Medulla oblongata (tissue), 1 donor: ENCODE data around the gene FEN1.

ENCODE experiments used
- DNase-seq: peaks from one replicate; pipeline ENCODE4 v3.0.0-alpha.2; 2015; ENCODE audit errors: extremely low spot score

The FEN1 gene

DNA sequence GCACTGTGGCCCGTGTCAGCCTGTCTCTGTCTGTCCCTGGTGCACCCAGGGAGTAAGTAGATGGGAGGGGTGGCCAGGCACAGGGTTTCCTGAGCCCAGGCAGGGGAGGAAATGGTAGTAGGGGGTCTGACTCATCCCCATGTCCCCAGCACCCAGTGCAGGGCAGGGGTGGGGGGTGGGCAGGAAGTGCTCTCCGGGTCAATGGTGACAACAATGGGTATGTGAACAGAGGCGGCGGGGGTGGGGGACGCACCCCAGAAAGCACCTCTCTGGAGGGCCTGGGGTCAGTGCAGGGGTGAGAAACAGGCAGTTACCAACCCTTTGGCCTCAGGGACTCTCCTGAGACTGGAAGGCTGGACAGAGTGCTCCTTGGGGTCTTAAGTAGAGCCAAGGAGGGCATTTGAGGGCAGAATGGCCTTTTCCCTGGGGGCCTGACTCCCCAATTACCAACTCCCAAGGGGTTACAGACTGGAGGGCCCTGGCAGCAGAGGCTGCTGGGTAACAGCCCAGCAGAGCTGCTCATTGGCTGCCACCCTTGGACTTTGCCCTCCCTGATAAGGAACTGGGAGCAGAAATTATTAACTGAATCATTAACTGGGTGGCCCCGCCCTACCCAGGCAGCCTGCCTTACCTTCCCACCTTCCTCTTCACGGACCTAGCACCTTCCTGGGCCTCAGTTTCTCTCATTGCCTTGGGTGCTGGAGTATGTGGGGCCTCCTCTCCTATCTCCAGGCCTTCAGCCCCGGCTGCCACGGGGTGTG is 36.1 kb upstream of the FEN1 start:
- DNase-seq, result no peak

DNA sequence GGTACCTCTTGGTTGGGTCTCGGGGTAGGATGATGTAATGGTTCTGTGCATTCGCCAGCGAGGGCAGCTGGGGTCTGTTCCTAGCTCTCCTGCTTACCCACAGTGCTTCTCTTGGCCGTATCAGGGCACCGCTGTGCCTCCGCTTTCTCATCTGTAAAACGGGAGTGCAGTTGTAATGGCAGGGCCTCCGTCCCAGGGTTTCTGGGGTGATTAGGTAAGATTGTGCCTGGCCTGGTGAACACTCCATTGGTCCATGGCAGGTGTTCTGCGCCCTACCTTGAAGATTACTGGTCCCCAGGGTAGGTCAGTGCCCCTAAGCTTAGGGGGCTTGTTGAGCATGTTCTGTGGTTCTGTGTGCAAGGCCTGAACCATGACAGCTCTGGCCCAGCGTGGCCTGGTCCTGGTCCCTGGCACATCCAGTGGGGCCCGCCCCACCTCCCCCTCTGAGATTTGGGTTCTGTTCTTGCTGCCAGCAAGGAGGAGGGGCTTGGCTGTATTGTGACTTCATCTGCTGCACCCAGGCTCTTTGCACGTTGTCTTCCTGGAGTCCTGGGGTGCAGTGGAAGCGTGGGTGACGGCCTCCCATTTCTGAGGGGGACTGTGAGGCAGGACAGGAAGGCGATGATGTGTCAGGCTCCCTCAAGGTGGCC is 35.4 kb upstream of the FEN1 start:
- DNase-seq, result no peak

DNA sequence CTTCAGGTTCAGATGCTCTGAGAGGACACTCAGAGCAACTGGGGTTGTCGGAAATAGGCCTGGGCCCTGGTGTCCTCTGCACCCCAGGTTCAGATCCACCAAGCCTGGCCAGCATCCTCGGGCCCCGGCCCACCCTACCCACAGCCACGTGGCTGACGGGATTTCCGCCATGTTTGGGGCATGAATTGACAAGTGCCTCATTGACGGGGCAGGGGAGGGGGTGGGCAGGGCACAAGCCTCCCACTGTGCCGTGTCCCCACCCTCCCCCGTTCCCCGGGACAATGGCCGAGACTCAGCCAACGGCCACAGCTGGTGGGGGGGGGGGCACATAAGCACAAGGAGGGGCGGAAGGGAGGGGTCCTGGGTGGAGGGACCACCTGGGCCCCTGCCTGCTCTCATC is 31.8 kb upstream of the FEN1 start:
- DNase-seq, result peak; percentile 91

DNA sequence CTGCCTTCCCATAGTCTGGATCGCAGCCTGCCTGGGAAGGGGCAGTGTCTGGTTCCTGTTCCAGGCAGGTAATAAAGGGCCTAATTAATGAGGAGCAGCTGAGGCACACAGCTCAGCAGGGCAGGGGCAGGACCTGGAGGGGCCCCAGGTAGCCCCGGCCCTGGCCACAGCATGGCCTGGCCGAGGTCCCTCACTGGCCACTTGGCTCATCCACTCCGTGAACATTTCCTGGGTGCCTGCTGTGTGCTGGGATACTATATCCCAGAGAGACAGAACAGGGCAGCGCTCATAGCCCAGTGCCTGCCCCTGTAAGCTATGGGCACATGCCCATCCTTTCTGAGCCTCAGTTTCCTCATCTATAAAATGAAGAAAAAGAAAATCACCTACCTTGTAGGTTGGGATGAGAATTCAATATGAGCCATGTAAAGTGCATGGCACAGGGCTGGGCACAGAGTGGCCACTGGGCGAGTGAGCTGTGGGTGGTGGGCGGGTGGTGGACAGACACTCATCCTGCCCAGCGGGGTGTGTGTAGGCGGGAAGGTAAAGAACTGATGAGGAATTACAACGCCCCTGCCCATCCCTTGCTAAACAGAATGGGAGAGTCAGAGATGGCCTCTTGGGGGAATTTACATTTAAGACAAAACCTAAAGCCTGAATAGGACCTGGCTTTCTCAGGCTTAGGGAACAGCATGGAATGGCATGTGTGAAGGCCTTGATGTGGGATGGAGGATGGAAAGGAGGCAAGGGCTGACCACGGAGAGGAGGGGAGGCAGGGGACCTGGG is 31.1 kb upstream of the FEN1 start:
- no peak for DNase-seq

DNA sequence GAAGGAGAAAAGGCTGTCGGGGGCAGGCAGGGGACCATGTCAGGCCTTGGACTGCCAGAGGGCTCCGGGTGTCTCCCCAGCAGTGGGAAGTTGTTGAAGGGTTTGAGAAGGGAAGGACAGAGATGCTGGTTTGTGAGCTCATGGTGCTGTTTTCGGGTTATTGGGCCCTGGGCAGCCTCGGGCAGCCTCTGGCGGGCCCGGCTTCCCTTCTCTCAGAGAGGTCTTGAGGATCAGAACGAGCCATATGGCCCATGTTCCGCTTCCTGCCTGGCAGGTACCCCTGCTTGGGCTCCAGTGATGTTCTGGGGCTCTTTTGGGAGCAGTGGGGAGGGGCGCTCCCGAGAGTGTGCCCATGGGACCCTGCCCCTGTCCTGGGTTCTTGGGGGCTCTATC is 30.5 kb upstream of the FEN1 start:
- DNase-seq, result no peak

DNA sequence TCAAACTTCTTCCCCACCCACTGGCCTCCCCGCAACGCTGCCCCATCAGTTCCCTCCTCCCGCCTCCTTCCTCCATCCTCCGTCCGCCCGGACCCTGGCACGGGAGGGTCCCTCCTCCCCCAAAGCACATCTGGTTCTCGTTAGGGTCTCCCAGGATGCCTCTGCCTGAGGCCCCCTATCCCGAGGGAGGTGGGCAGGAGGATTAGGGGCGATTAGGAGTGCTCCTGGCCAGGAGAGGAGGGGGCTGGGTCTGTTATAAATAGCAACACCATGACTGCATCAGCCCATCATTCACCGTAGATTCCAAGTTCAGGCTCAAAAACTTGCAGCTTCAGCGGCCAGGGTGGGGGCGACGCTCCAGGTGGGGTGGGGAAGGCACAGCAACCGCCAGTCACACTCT is 29.9 kb upstream of the FEN1 start:
- no peak for DNase-seq

DNA sequence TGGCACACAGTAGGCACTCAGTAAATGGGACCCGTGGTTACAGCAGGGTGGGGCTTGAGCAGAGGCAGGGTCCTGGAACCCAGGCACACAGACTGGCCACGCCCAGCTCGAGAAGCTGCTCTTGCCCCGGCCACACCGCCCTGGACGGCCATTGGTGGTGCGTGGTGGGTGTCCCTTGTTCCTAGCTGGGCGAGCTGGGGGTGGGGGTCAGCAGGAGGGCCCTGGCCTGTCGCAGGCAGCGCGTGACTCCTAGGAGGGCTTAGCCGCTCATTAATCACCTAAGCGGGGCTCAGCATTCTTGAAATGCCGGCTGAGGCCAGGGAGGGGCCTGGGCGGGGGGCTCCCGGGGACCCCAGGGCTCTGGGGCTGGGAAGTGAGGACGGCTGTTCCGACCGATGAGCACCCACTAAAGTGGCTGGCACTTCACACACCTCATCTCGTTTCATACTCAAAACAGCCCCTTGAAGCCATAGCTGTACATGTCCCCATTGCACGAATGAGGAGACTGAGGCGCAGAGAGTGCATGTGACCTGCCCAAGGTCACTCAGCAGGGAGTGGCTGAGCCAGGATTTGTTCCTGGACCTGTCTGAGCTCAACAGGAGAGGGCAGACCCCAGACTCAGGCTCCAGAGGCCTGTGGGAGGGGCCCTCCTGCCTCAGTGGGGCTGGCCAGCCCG is 28.6 kb upstream of the FEN1 start:
- DNase-seq, result no peak

DNA sequence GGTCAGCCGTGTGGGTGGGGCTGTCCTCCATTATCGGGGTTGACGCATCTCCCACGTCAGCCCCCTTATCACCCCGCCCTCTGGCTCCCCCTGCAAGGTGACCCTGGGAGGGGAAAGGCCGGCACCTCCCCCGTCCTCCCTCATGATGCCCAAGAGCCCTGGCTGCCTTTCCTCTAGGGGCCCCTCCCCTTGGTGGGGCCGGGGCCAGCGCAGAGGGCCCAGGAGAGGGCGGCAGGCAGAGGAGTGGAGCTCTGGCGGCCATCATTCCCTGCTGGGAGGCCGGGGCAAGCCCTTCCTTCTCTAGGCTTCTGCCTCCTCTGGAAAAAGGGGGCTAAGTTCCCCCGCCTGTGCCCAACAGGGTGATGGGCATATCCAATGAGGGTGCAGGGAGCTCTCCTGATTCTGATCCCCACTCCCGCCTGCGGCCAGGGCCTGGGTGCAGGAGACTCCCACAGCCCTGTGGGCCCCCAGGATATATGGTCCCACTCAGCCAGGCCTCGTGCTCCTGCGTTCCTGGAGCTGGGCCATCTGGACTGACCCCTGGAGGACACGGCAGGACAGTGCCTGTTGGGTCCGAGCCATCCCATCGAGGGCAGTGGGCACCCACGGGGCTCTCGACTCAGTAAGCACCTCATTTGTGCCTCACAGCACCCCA is 28.0 kb upstream of the FEN1 start:
- no peak for DNase-seq

DNA sequence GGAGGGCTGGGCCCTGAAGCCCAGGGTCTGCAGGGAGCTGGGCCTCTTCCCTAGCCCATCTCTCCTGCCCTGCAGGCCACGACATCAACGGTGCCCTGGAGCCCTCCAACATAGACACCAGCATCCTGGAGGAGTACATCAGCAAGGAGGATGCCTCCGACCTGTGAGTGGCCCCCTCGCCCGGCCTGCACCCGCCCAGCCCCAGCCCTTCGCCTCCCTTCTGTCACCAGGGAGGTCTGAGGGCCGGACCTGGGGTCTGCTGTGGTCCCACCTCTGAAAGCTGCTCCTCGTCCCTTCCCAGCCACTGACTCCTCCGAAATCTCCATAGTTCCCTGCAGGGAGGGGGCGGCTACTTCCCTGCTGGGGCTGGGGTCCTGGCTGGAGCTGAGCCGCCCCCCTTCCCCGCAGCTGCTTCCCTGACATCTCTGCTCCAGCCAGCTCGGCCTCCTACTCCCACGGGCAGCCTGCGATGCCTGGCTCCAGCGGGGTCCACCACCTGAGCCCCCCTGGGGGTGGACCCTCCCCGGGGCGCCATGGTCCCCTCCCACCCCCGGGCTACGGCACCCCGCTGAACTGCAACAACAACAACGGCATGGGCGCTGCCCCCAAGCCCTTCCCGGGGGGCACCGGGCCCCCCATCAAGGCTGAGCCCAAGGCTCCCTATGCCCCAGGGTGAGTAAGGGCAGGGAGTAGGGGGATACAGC is 27.0 kb upstream of the FEN1 start:
- DNase-seq, result no peak

DNA sequence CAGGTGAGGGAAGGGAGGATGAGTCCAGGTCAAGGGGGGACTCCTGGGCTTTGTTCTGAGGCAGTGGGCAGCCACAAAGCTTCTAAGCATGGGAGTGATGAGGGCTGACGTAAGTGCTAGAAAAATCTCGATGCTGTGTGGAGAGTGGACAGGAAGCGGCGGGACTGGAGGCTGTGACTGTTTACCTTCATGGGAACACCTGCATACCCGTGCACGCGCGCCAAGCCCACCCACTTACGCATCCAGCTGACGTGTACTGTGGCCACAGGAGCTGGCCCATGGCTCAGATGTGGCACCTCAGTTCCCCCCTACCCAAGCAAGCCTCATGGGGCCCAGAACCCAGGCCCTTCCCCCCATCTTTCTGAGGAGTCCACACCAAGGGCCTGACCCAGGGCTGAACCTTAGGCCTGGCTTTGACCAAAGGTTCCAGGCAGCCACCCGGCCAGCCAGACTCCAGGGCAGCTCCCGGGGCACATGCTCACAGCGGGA is 26.3 kb upstream of the FEN1 start:
- DNase-seq, result no peak

DNA sequence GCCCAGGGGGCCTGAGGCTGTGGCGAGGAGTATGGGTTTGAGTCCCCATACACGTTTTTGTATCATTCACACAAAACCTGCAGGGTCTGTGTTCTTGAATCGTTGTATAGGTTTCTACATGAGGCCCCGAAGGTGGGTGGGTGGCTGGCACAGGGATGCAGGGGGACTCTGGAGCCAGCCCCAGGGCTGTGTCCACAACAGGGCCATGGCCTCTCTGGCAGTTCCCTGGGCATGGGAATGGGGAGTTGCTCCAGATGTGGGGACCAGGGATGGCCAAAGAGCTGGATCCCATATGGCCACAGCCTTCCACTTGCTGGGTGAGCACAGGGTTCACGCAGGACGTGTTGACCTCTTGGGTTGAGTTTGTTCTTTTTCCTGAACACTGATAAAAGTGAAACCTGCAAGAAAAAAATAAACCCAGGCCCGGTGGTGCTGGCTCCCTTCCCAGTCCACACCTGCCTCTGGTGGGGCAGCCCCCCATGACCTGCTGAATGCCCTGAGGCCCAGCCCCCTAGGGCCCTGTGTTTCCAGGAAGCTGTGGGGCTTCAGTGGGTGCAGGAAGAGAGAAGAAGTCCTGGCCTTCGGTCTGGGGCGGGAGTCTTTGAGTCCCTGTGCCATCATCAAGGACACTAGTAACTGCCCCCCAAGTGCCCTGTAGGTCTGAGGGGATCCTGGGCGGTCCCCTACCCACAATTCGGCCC is 24.2 kb upstream of the FEN1 start:
- DNase-seq, result no peak

DNA sequence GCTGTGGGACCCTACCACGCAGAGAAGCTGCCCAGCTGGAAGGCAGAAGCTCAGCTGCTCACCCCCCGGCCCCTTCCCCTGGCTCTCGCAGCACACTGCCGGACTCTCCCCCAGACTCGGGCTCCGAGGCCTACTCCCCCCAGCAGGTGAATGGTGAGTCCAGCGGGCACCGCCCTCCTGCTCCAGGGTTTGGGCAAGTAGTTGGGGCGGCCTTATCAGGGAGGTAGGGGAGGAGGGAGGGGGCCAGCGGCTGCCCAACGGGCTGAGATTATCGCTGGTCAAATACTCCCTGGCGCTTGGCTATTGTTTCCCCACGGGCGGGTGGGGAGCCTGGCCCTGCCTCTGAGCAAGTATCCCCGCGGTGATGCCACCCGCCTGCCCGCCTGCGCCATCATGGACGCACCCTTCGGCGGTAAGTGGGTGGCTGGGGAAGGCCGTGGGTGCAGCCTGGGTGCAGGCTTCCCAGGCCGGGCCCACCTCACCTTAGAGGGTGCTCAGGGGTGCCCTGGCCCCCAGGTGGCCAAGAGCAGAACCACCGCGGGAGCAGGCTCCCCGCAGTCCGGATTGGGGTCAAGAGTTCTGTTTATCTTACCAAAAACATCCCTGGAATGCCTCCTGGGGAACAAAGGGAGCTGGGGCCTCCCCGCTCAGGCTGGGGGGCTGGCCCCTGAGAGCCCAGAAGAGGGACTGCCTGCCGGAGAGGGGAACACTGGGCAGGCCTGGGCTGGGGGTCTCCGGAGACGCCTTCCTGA is 23.4 kb upstream of the FEN1 start:
- no peak for DNase-seq

DNA sequence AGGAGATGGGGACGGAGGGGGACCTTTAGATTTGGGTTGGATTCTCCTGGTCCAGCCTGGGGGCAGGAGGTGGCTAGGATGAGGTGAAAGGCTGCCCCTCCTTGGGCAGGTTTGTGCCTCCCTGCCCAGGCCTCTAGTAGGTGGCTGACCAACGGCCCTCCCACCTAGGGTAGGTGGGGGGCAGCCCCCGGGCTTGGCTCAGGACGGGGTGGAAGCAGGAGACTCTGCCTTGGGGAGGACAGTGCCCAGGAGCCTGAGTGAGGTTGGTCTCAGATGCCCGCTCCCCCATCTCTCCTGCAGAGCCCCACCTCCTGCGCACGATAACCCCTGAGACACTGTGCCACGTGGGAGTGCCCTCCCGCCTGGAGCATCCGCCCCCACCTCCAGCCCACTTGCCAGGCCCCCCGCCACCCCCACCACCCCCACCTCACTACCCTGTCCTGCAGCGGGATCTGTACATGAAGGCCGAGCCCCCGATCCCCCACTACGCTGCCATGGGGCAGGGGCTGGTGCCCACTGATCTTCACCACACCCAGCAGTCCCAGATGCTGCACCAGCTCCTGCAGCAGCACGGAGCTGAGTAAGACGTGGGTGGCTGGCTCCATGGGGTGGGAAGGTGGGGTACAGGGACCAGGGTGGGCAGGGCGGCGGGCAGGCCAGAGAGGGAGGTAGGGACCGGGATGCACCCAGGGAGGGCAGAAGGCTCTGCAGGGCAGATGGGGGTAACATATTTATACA is 22.6 kb upstream of the FEN1 start:
- DNase-seq, result no peak

DNA sequence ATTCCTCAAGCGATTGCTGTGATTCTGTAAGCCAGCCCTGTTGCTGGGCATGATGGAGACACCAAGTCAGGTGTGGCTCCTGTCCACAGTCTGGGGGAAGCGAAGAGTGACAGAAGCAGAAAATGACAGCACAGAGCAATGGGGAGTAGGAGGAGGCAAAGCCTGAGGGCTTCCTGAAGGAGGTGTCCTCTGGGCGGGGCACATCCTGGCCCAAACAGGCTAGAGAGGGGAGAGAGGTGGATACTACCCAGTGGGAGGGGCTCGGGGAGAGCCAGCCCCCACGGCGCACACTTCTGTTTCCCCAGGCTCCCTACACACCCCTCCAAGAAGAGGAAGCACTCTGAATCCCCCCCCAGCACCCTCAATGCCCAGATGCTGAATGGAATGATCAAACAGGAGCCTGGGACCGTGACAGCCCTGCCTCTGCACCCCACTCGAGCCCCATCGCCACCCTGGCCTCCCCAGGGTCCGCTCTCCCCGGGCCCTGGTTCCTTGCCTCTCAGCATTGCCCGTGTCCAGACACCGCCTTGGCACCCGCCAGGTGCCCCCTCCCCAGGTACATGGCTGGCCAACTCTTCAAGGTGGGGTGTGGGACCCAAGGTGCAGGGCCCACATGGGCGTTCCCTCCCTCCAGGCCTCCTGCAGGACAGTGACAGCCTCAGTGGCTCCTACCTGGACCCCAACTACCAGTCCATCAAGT is 21.4 kb upstream of the FEN1 start:
- DNase-seq, result no peak

DNA sequence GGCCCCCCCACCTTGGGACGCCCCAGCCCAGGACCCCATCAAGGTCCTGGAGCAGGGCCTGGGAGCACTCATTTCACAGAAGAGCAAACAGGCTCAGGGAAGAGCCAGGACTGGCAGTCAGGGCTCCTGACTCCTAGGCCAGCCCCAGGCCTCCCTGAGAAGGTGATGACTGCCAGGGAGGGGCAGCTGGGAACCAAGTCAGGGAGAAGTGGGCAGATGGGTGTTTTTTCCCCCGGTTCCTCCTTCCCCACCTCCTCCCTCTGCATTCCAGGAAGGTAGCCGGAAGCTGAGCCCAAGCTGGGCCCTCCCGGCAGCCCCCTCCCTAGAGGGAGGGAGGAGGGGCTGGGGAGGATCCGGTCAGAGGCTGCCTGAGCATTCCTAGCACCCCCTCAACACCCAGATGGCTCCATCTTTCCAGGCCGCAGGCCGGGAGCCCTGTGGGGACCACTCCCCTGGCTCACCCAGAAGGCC is 20.7 kb upstream of the FEN1 start:
- DNase-seq, result no peak

DNA sequence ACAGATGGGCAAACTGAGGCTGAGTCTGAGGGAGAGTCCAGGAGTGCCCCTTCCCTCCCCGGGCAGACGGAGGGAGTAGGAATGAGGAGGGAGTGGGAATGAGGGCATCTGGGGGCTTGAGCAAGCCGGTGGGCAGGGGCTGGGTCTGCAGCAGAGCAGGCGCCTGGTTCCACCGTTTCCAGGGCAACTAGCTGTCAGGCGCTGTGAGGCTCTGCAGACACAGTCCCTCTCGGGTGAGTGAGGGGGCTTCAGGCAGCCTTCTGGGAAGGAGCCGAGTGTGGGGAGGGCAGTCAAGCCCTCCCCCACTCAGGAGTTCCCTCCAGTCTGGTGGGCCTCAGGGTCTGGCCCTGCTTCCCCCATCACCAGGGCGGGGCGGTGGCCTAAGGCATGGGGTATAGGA is 19.4 kb upstream of the FEN1 start:
- DNase-seq, result no peak

DNA sequence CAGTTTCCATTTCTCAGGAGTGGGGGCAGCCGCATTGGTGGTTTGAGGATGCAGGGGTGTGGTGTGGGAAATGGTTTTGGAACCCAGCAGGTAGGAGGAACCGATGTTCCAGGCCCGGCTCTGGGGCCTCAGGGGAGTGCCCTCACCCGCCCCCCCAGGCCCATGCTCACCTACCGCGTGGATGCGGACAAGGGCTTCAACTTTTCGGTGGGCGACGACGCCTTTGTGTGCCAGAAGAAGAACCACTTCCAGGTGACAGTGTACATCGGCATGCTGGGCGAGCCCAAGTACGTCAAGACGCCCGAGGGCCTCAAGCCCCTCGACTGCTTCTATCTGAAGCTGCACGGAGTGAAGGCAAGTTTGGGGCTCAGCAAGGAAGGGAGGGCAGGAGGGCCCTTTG is 18.9 kb upstream of the FEN1 start:
- no peak for DNase-seq

DNA sequence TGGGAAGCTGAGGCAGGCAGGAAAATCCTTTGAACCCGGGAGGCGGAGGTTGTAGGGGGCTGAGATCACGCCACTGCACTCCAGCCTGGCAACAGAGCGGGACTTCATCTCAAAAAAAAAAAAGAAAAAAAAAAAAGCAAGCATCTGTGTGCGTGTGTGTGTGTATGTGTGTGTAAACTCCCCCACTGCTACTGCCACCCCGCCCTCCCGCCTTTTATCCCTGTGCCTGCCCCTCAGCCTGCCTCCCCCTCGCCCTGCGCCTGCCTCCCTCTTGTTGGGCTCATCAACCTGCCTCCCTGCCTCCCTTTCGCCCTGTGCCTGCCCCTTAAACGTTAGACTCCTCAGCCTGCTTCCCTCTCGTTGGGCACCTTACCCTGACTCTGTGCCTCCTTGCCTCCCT is 18.3 kb upstream of the FEN1 start:
- DNase-seq, result no peak
